Neural progenitor cell (in vitro differentiated cells): ENCODE data around the gene REL.
"Not testable (repeated sequence)": the region's sequence is repeated elsewhere in the genome, so short reads cannot be mapped to it uniquely, and the experiment has no call there.

Experiments used
- CTCF ChIP-seq: fragments of 200-600 bp; sonication (generic); IDR thresholded peaks from 2 replicates; pipeline ENCODE4 v1.5.1; 2017; ENCODE audit warnings: antibody characterized with exemption, mild to moderate bottlenecking
- EZH2 ChIP-seq: fragments of 200-600 bp; sonication (generic); IDR thresholded peaks from 2 replicates; pipeline ENCODE4 v1.6.1; 2017; ENCODE audit warnings: antibody characterized with exemption, mild to moderate bottlenecking, moderate library complexity

GRCh38 chr2:60865361-60865760 is 16.0 kb upstream of the REL start:
- TF ChIP-seq CTCF, EZH2: not testable (repeated sequence)
